IMR-90 (cell line): ENCODE measurements around the gene RELN. TPM values are rescaled to one million over a fixed set of nuclear protein-coding genes. Genes with fewer than 3 reads are reported as not detected.

Source experiments
- ATAC-seq: fragments of 200-7000 bp; cut with Tn5 transposase; 2 replicates; pipeline ENCODE4 v1.9.1; 2020; ENCODE audit warnings: low read depth, mild to moderate bottlenecking, moderate library complexity
- BruUV-seq: library from RNA; stranded (reverse); fragments of 400-500 nt; replicated peaks from 2 replicates; lab custom pipeline; 2021; lab: Mats Ljungman, UMichigan
- CTCF ChIA-PET: fragments of 300-600 bp; formaldehyde crosslinking; extraction: SDS; loops from one replicate; lab custom pipeline; 2021; ENCODE audit warnings: antibody characterized with exemption; lab: Yijun Ruan, JAX
- POLR2A ChIA-PET: fragments of 300-600 bp; sonication (Branson Sonifier 250); formaldehyde crosslinking; loops from one replicate; lab custom pipeline; 2022; ENCODE audit warnings: antibody characterized with exemption; ENCODE audit not compliant: unreplicated experiment; lab: Charles Lee
- DNase-seq: peaks from one replicate; pipeline ENCODE4 v3.0.0; 2013
- H2AFZ ChIP-seq: replicated peaks from 2 replicates; pipeline ENCODE3; 2013; ENCODE audit warnings: low read length, mild to moderate bottlenecking; ENCODE audit not compliant: poor library complexity
- H2AK5ac ChIP-seq: 2 replicates; pipeline ENCODE4 v1.6.1; 2013; ENCODE audit warnings: low read depth, low read length, inconsistent platforms
- H2AK9ac ChIP-seq: replicated peaks from 2 replicates; pipeline ENCODE3; 2013; ENCODE audit warnings: mild to moderate bottlenecking, low read depth, low read length, moderate library complexity; ENCODE audit not compliant: poor library complexity
- H2BK120ac ChIP-seq: 2 replicates; pipeline ENCODE4 v1.6.1; 2013; ENCODE audit warnings: low read depth, low read length, inconsistent platforms
- H2BK15ac ChIP-seq: 3 replicates; pipeline ENCODE4 v1.6.1; 2013; ENCODE audit warnings: low read depth, low read length, inconsistent platforms
- H2BK20ac ChIP-seq: 2 replicates; pipeline ENCODE4 v1.6.1; 2013; ENCODE audit warnings: low read depth, mild to moderate bottlenecking, inconsistent platforms, low read length, moderate library complexity
- H2BK5ac ChIP-seq: 2 replicates; pipeline ENCODE4 v1.6.1; 2013; ENCODE audit warnings: mild to moderate bottlenecking, low read depth, low read length, inconsistent platforms; ENCODE audit not compliant: poor library complexity, severe bottlenecking
- H3K14ac ChIP-seq: replicated peaks from 2 replicates; pipeline ENCODE4 v1.6.1; 2013; ENCODE audit warnings: low read depth, low read length, inconsistent platforms
- H3K18ac ChIP-seq: 2 replicates; pipeline ENCODE4 v1.6.1; 2013; ENCODE audit warnings: low read depth, low read length, control low read depth
- H3K23ac ChIP-seq: 2 replicates; pipeline ENCODE4 v1.6.1; 2013; ENCODE audit warnings: low read depth, low read length, inconsistent platforms
- H3K27ac ChIP-seq: 2 replicates; pipeline ENCODE4 v1.5.1; 2013; ENCODE audit warnings: mild to moderate bottlenecking, control low read depth, low read length; ENCODE audit not compliant: insufficient read depth
- H3K27me3 ChIP-seq: 2 replicates; pipeline ENCODE4 v1.6.1; 2013; ENCODE audit warnings: low read length; ENCODE audit not compliant: control insufficient read depth, insufficient read depth
- H3K36me3 ChIP-seq: 2 replicates; pipeline ENCODE4 v1.6.1; 2013; ENCODE audit warnings: low read length, mixed read lengths; ENCODE audit not compliant: control insufficient read depth, insufficient read depth
- H3K4ac ChIP-seq: 2 replicates; pipeline ENCODE4 v1.6.1; 2013; ENCODE audit warnings: low read depth, low read length, inconsistent platforms
- H3K4me1 ChIP-seq: 2 replicates; pipeline ENCODE4 v1.6.1; 2013; ENCODE audit warnings: low read length, mixed read lengths; ENCODE audit not compliant: control insufficient read depth, insufficient read depth
- H3K4me2 ChIP-seq: 2 replicates; pipeline ENCODE4 v1.6.1; 2013; ENCODE audit warnings: low read depth, mild to moderate bottlenecking, control low read depth, low read length, moderate library complexity
- H3K4me3 ChIP-seq: 2 replicates; pipeline ENCODE4 v1.5.1; 2013; ENCODE audit warnings: low read depth, mild to moderate bottlenecking, control low read depth, low read length, moderate library complexity; ENCODE audit not compliant: insufficient read depth
- H3K56ac ChIP-seq: 2 replicates; pipeline ENCODE4 v1.6.1; 2013; ENCODE audit warnings: low read length, inconsistent platforms; ENCODE audit not compliant: insufficient read depth; ENCODE audit errors: extremely low read depth
- H3K79me1 ChIP-seq, 2 experiments: 2 replicates each; pipeline ENCODE4 v1.6.1; 2013; ENCODE audit warnings: low read length in 2 of 2, inconsistent platforms in 1 of 2, low read depth in 1 of 2
- H3K9ac ChIP-seq: 2 replicates; pipeline ENCODE4 v1.6.1; 2013; ENCODE audit warnings: low read depth, low read length, control low read depth
- H3K9me1 ChIP-seq: 2 replicates; pipeline ENCODE4 v1.6.1; 2013; ENCODE audit warnings: low read length, inconsistent platforms; ENCODE audit not compliant: insufficient read depth
- H3K9me3 ChIP-seq: 2 replicates; pipeline ENCODE4 v1.6.1; 2013; ENCODE audit warnings: low read length; ENCODE audit not compliant: control insufficient read depth, insufficient read depth
- H4K20me1 ChIP-seq: 2 replicates; pipeline ENCODE4 v1.6.1; 2013; ENCODE audit warnings: low read length, inconsistent platforms; ENCODE audit not compliant: insufficient read depth
- H4K5ac ChIP-seq: 2 replicates; pipeline ENCODE4 v1.6.1; 2013; ENCODE audit warnings: mild to moderate bottlenecking, low read depth, low read length, control low read depth
- H4K8ac ChIP-seq, 2 experiments: 2 replicates each; pipeline ENCODE4 v1.6.1; 2013; ENCODE audit warnings: low read depth in 2 of 2, low read length in 2 of 2, control low read depth in 1 of 2, inconsistent platforms in 1 of 2
- H4K91ac ChIP-seq: 2 replicates; pipeline ENCODE4 v1.6.1; 2013; ENCODE audit warnings: low read depth, low read length, inconsistent platforms; ENCODE audit not compliant: insufficient read depth
- BHLHE40 ChIP-seq: fragments of 150-350 bp; IDR thresholded peaks from 2 replicates; pipeline ENCODE4 v1.6.1; 2016; ENCODE audit warnings: mild to moderate bottlenecking, low read depth, low read length
- CEBPB ChIP-seq: IDR thresholded peaks from 2 replicates; pipeline ENCODE4 v1.6.1; 2012; ENCODE audit warnings: low read depth, low read length, improper control_type of control experiment
- CHD1 ChIP-seq: IDR thresholded peaks from 2 replicates; pipeline ENCODE4 v1.6.1; 2012; ENCODE audit warnings: low read depth, low read length, improper control_type of control experiment
- CTCF ChIP-seq: conservative IDR thresholded peaks from 2 replicates; pipeline ENCODE4 v1.5.1; 2012; ENCODE audit warnings: mild to moderate bottlenecking, low read depth, low read length, improper control_type of control experiment
- ELK1 ChIP-seq: fragments of 150-350 bp; IDR thresholded peaks from 2 replicates; pipeline ENCODE4 v1.6.1; 2016; ENCODE audit warnings: low read depth, mild to moderate bottlenecking, low read length, moderate library complexity, borderline replicate concordance
- FOS ChIP-seq: fragments of 150-350 bp; IDR thresholded peaks from 2 replicates; pipeline ENCODE4 v1.6.1; 2016; ENCODE audit warnings: low read depth, low read length
- MAFK ChIP-seq: IDR thresholded peaks from 2 replicates; pipeline ENCODE4 v1.6.1; 2012; ENCODE audit warnings: low read depth, low read length, improper control_type of control experiment
- MAZ ChIP-seq: IDR thresholded peaks from 2 replicates; pipeline ENCODE4 v1.6.1; 2012; ENCODE audit warnings: low read depth, mild to moderate bottlenecking, low read length, improper control_type of control experiment, moderate library complexity, borderline replicate concordance
- MXI1 ChIP-seq: IDR thresholded peaks from 2 replicates; pipeline ENCODE4 v1.6.1; 2012; ENCODE audit warnings: low read depth, mild to moderate bottlenecking, low read length, moderate library complexity, borderline replicate concordance
- NFE2L2 ChIP-seq: fragments of 150-350 bp; IDR thresholded peaks from 2 replicates; pipeline ENCODE4 v1.6.1; 2016; ENCODE audit warnings: low read depth, mild to moderate bottlenecking, low read length
- POLR2A ChIP-seq: IDR thresholded peaks from 2 replicates; pipeline ENCODE4 v1.6.1; 2012; ENCODE audit warnings: mild to moderate bottlenecking, low read depth, low read length
- RAD21 ChIP-seq: IDR thresholded peaks from 2 replicates; pipeline ENCODE4 v1.6.1; 2012; ENCODE audit warnings: low read length, improper control_type of control experiment
- RFX5 ChIP-seq: IDR thresholded peaks from 2 replicates; pipeline ENCODE4 v1.8.0; 2012; ENCODE audit warnings: low read depth, mild to moderate bottlenecking, low read length, moderate library complexity
- SMC3 ChIP-seq: fragments of 150-350 bp; IDR thresholded peaks from 2 replicates; pipeline ENCODE4 v1.6.1; 2016; ENCODE audit warnings: low read depth, mild to moderate bottlenecking, antibody characterized with exemption, low read length, moderate library complexity
- USF2 ChIP-seq: fragments of 150-350 bp; IDR thresholded peaks from 2 replicates; pipeline ENCODE4 v1.6.1; 2017; ENCODE audit warnings: mild to moderate bottlenecking, antibody characterized with exemption, low read length, low read depth
- WGBS, 2 experiments: methylation state at CpG; one replicate each; pipeline versions ENCODE4 v1.1.5 to v1.1.7; 2013; ENCODE audit warnings: missing lambda C conversion rate in 2 of 2; ENCODE audit not compliant: insufficient read length in 1 of 2; ENCODE audit errors: extremely low coverage in 2 of 2; 5-methylcytosine and 5-hydroxymethylcytosine counted together
- dilution Hi-C: fragments of 300-500 bp; cut with HindIII; formaldehyde crosslinking; loops from one replicate; pipeline ENCODE4 v1.14.3; 2018; ENCODE audit warnings: low sequenced_read_pairs; ENCODE audit not compliant: unreplicated experiment
- in situ Hi-C: fragments of 300-500 bp; cut with MboI; formaldehyde crosslinking; loops from 3 replicates; pipeline ENCODE4 v1.14.3; 2019; ENCODE audit warnings: low sequenced_read_pairs, inconsistent platforms, mixed read lengths
- intact Hi-C: fragments of 100-400 bp; cut with micrococcal nuclease; formaldehyde crosslinking; loops from 2 replicates; pipeline ENCODE4 v1.10.0; 2022
- polyA plus RNA-seq, 3 experiments: library from polyadenylated mRNA; depleted of rRNA; stranded (reverse); fragments of >200 nt; gene quantifications; 2 replicates each; pipeline ENCODE4 v1.2.3, GENCODE V29; 2012; ENCODE audit warnings: low replicate concordance in 1 of 3
- total RNA-seq: library from RNA; depleted of rRNA; stranded (reverse); fragments of >200 nt; gene quantifications from 2 replicates; pipeline ENCODE4 v1.2.3, GENCODE V29; 2012

RELN gene
- total and polyA plus RNA-seq, 2 of the 4 experiments (the other 2 are of a cell fraction), result 14.7 to 23.7 TPM

- Histone ChIP-seq H3K4me3 (no peak overlapping the region), H4K20me1 (no peaks in the 10 kb centered on the region), H2BK120ac (no peak overlapping the region), H3K27ac (no peak overlapping the region), H4K8ac (no peak overlapping the region), H2BK20ac (no peak overlapping the region), H3K27me3 (no peaks in the 10 kb centered on the region), H3K9me3 (no peaks in the 10 kb centered on the region), H3K9me1 (no peaks in the 10 kb centered on the region), H3K36me3 (no peaks in the 10 kb centered on the region), H2AK5ac (no peak overlapping the region), H3K4me1 (peaks cover 6% of the 10 kb centered on the region), H3K56ac (no peak overlapping the region), H4K91ac (no peak overlapping the region), H2AK9ac (no peak overlapping the region), H3K79me1 (no peaks in the 10 kb centered on the region), H3K14ac (no peak overlapping the region), H3K18ac (peak overlapping the region; percentile 13; the same call in 1 of the 2 replicates), H4K5ac (peak overlapping the region; percentile 32; the same call in 1 of the 2 replicates), H3K9ac (no peak overlapping the region), H3K23ac (no peak overlapping the region), H2BK15ac (no peak overlapping the region), H2BK5ac (peak overlapping the region; percentile 24), H2AFZ (no peak overlapping the region), H3K4me2 (no peak overlapping the region), H3K4ac (no peak overlapping the region)
- intact Hi-C loops, result no loop called here
- ChIA-PET CTCF (no interaction called here), POLR2A (no interaction called here)
- in situ Hi-C loops, result no loop called here
- DNase-seq (no peak), ATAC-seq (no peak)
- dilution Hi-C loops, result no loop called here
- BruUV-seq, result no TSS peak
- TF ChIP-seq CEBPB (no peak), USF2 (no peak), ELK1 (no peak), MAFK (no peak), BHLHE40 (no peak), SMC3 (no peak), CHD1 (no peak), POLR2A (no peak), RAD21 (no peak), NFE2L2 (no peak), FOS (no peak), RFX5 (no peak), MXI1 (no peak), MAZ (no peak), CTCF (no peak)
- no CpG with 5 or more reads among the region's 3 CpGs for WGBS, 2 experiments
Observed at GRCh38 chr7:103609778-103610177, 379.7 kb downstream of the RELN start.
